Stimulated activated CD4-positive, alpha-beta T cell treated with anti-CD3 and anti-CD28 coated beads, Interleukin-4, amount 100 ng/mL, for 4 hours (primary cell): Measurements from ENCODE around the gene SPAG16.

ENCODE experiments used
- DNase-seq, 2 experiments: peaks; one replicate each; pipeline ENCODE4 v3.0.0-alpha.2; 2020

SPAG16 gene

DNA sequence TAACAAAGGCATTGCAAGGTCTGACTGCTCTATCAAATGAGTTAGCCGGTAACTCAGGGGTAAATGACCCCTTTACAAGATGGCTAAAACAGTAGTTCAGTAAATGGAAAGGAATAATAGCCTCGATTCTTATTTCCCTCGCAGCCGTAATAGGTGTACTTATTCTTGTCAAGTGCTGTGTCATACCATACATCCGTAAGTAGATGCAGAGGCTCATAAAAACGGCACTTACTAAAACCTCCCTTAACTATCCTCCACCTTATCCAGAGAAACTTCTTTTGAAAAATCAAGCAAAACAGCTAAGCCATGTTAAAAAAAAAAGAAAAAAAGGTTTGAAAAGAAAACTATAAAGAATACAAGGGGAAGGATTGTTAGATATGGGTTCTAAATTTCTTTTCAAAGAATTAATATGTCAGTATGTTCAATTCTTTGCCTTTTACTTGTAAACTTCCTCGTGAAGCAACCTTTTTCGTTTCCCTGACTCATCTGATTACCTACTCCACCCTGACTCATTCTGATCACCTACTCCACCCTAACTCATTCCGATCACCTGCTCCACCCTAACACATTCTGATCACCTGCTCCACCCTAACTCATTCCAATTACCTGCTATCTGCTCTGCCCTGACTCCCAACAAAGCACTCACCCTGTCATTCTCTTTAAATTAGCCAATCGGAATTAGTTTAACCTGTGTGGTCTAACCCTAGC, 127.5 kb downstream of the SPAG16 start:
- no peak for DNase-seq

DNA sequence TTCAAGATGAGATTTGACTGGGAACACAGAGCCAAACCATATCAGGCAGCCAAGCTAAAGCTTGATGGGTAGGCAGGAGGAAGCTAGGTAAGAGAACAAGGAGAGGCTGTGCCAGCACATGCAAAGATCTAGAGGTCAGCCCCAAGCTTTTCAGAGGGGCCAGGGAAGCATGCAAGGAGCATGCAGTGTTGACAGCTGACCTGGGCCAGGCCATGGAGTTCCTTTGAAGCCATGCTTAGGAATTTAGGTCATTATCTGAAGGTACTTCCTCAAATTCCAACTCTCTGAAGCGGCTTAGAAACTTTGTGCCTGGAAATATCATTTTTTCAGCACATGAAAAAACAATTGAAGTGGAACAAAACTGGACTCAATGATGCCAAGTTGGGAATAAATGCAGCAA, 130.8 kb downstream of the SPAG16 start:
- DNase-seq: no peak

DNA sequence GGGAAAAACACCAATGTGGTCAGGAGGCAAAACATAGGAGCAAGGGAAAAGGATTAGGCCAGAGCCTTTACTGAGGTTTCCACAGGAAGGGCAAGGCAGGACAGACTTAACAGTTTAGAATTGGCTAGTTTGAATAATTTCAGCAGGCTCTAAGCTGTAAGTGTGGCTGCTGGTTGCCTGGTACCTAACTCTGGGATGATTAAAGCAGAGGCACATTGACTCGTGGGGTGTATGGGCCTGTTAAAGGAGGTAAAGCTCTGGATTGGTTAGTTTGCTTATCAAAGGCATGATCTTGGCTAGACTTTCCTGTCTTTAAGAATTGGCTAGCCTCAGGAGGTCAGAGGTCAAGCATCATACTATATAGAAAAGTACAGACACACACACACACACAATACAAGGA, 132.6 kb downstream of the SPAG16 start:
- no peak for DNase-seq

DNA sequence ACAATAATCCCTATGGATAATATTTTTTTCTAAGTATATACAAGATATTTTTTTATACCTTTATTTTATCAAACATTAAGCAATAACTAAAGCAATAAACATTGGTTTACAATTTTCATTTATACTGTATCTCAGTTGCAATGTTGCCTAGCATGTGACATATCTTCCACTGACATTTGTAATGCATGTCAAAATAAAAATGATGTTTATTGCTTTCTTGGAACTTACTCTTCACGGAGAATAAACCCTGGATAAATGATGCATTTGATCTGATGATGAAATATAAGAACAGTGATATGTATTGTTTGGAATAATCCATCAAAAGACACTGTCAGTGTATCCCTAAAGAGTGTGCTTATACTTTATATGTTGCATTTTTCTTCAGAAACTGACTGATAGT, 135.7 kb downstream of the SPAG16 start:
- no peak for DNase-seq

DNA sequence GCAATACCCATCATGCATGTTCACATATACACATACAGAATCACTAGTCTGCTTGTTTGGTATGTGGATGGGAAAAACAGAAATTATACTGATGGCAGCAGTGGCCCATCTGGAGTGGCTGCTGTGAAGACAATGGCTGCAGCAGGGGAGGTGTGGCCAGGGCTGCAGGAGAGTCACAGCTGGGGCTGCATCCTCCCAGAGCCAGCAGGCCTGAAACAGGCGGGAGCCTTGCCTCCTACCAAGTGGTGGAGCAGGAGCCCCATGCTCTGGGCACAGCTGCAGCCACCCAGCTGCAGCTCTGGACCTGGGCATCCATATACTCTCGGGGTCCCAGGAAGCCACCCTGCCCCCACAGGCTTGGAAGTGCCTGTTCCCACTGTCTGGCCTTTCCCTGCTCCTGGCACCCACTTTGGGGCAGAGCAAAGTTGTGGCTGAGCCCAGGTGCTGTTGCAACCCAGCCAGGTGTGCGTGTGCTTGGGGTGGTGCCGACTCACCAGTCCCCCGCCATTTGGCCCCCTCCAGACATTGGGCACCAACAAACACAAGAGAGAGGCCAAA, 136.6 kb downstream of the SPAG16 start:
- DNase-seq: no peak

DNA sequence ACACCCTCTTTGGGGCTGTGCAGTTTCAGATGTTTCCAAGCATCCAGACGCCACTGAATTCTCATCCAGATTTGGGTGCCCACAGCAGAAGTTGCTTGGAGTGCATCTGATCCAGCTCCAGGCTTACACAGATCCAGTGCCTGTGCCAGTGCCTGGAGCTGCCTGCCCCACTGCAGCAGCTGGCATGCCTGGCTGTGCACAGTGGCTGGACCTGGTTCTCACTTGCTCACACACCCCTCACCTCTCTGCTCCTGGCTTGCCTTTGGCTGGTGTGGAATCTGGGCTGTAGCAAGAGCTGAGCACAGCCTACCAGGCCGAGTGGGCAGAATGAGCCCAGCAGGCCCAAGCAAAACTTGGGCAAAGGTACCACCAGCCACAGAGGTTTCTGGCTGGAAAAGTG, 137.9 kb downstream of the SPAG16 start:
- DNase-seq: no peak

DNA sequence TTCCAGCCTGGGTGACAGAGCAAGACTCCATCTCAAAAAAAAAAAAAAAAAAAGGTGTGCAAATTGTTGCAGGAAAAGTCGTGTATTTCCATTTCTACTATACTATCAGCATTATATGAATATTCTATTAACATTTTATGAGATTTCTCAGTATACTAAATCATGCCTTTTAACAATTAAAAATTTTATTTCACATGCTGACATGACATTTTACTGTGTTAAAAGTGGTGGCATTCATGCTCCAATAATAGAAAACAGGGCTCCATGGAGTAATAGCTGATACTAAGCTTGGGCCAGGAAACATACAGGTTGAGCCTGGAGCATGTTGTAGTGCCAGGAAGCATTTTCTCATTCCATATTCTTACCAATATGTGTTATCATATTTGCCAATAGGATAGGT, 141.4 kb downstream of the SPAG16 start:
- DNase-seq: no peak

DNA sequence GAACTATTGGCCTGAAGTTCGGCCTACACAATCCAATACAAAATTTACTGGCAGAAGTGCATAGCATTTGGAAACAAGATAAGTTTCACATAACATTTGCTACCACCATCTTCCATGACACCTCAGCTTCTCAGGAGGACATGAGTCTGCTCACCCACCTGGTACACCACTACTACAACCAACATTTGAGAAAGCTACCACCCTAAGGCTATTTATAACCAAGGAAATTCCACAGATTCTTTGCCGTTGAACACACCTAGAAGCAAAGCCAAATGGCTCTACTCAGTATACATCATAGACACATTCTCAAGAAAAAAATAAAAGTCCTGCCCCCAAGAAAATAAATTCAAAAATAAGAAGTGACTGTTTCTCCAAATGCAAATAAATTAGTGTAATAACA, 145.3 kb downstream of the SPAG16 start:
- no peak for DNase-seq

DNA sequence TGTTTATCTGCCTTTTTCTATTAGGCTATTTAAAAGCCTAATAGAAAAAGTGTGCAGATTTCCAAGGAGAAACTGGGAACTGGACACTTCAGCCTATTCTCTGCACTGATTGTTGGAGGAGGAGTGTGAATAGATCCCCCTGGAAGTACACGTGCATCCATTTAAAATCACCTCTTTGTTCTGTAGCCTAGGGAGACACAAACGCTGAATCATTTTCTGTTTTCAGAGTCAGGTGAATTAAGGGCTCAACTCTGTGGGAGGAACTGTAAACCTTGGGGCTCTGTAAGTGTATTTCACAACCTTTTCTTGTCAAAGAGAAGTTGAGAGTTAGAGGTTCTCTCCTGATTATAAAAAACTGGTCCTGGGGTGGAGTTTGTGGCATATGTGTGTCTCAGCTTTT, 159.7 kb downstream of the SPAG16 start:
- DNase-seq: no peak

DNA sequence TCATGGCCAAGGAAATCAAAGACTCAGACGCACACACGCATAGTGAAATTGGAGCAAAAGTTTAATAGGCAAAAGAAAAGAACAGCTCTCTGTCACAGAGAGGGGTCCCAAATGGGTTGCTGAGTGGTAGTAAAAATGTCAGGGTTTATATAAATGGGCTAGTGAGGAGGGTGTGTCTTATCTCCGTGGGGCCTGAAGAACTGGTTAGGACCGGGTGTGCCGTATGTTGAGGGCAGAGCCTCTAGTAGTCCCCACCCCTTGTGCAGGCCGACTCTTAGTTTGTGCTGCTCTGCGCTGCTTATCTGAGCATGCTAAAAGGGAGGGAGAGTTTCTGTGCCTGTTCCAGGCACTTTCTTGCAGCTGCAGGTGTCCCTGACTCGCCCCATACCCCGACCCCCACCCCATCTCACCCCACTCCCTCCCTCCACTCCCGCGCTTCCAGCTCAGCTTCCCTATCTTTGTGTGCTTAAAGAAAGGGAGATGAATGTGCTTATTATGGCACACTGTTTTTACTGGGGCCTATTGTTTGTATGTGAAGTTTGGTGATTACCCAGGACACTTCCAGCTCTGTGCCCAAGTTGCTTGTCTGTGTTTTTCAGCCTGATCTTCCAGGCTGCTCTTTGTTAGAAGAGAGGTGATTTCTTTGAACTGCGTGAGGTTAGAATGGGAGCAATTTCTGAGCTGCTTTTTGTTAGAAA, 167.4 kb downstream of the SPAG16 start:
- no peak for DNase-seq

DNA sequence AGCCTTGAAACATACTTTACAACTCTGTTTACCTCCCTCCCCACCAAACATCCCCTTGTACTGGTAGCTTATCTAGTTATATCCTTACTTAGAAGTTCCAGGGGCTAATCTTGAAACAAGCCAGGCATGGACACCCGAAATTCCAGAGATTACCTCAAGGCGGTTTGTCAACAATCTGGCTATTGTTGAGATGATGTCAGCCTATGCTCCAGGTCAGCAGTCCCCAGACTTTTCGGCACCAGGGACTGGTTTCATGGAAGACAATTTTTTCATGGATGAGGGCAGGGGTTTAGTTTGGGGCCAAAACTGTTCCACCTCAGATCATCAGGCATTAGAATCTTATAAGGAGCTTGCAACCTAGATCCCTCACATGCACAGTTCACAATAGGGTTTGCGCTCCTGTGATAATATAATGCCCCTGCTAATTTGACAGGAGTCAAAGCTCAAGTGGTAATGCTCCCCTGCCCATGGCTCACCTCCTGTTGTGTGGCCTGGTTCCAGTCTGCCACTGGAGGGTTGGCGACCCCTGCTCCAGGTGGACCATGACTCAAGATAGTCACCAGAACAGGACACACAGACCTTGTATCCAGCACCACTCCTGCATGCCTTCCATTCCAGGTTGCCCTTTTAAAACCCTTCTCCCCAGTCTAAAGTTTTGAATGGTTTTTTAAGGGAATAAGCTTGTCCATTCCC, 171.2 kb downstream of the SPAG16 start:
- no peak for DNase-seq

DNA sequence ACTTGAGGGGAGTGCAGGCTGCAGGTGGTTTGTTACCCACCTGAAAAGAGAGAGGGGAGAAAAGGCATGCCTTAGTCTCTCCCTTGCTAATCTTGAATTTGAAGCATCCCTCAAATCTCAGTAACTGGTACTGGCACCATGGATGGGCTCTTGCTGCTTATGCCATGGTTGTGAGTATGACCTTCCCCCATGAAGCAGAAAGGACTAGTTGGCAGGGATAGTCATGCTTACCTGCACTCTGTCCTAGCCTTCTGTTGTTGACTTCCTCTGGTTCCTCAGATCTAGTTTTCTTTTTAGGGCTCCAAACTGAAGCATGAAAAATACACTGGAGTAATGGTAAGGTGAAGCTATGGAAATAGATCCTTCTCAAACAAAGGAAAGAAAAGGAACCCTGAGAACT, 191.2 kb downstream of the SPAG16 start:
- DNase-seq: no peak

DNA sequence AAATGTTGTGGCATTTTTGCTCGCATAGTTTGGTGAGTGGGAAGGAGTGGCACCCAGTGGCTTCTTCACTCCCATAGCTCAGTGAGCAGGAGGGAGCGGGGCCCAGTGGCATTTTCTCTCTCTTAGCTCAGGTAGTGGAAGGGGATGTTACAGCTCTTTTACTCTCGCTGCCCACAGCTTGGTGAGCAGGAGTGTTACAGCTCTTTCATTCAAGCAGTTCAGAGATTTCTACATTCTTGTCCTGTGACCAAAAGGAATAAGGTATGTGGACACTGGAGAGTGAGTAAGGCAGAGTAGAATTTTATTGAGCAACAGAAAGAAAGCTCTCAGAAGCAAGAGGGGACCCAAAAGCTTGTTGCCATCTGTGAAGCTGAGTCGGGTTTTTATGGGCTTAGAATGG, 192.4 kb downstream of the SPAG16 start:
- no peak for DNase-seq

DNA sequence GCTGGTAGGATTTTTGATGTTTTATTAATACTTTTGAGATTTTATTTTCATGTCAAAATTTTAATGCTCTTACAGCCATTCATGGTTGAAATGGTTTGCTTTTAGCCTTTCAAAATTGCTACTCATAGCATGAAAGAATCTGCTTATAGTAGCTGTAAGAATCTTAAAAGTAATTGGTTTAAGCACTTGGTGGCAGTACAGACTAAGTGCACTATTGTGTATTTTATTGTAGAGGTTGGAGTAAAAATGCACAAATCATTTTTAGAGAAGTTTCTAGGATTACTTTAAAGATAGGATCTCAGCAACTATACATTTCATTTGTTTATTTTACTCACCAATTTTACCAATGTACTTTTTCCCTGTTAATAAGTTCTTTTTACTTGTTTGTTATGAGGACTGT, 205.8 kb downstream of the SPAG16 start:
- no peak for DNase-seq

DNA sequence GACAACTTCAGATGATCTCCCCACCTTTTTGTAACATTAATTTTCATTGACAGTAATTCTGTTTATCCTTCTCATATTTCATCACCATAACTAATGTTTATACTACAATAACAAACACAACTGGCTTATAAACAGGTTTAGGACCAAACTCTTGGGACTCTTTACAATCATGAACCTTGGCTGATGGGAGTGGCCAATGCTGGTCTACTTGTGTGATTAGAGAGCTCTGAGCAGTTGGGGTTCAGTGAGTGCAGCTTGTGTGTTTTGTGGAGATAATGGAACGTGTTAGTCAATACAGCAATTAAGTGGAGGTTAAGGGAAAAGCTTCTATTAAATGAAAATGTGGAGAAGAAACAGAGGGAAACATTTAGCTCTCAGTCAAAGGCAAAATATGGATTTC, 207.1 kb downstream of the SPAG16 start:
- no peak for DNase-seq

DNA sequence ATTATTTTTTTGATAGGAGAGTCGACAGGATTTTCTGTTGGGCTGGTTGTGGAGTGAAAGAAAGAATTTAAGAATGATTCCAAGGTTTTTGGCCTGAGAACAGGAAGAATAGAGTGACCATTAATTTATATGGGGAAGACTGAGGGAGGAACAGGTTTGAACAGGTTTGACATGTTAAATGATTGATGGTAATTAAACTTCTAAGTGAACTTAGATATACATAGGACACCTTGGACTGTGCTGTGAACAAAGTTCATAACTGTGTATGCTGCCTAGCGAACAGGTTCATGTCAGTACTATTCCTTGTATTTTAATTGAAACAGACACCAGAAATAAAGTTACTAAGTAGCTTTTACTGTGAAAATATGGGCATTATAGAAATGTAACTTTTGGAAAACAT, 212.0 kb downstream of the SPAG16 start:
- no peak for DNase-seq

DNA sequence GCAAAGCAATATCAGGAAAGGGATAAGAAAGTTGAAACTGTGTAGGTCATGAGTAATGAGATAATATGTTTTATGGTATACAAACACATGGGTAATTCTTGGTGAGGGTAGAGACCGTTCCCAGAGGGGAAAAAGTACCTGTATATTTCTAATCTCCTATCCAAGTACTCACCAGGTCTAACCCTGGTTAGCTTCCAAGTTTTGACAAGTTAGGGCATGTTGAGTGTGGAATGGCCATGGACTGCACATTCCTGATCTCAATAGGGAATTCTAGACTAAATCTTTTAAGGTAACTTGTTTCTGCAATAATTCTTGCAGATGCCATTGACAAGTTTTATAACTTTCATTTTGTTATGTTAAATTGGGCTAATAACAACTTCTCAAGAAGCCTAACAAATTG, 216.6 kb downstream of the SPAG16 start:
- DNase-seq: no peak

DNA sequence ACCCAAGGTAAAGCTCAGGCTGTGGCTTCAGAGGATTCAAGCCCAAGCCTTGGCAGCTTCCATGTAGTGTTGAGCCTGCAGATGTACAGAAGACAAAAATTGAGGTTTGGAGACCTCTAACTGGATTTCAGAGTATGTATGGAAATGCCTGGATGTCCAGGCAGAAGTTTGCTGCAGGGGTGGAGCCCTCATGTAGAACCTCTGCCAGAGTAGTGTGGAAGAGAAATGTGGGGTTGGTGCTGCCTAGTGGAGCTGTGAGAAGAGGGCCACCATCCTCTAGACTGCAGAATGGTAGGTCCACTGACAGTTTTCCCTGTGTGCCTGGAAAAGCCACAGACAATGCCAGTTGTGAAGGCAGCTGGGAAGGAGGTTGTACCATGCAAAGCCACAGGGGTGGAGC, 239.9 kb downstream of the SPAG16 start:
- DNase-seq: no peak

DNA sequence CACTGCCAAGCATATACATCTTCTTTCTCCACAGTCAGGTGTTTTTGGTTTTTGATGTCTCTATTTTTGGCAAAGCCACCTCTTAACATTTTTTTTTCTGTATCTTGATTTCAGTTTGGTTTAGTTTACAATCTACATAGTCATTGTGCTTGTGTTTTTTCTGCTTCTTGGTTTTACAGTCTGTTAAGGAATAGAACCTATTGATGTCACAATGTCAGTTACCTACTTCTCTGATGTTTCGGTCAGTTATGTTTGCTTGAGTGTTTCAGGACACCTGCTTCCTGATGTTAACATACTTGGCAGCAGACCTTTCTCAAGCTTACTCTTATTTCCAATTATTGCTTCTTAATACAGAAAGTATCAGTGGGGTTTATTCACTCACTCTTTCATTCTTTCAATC, 253.3 kb downstream of the SPAG16 start:
- DNase-seq: no peak

DNA sequence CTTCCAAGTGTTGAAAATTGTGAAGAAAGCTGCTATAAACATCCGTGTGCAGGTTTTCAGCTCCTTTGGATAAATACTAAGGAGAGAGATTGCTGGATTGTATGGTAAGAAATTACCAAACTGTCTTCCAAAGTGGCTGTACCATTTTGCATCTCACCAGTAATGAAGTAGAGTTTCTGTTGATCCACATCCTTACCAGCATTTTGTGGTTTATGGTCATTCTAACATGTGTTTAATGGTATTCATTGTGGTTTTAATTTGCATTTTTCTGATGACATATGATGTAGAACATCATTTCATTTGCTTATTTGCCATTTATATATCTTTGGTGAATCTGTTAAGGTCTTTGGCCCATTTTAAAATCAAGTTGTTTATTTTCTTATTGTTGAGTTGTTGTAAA, 260.7 kb downstream of the SPAG16 start:
- DNase-seq: no peak

DNA sequence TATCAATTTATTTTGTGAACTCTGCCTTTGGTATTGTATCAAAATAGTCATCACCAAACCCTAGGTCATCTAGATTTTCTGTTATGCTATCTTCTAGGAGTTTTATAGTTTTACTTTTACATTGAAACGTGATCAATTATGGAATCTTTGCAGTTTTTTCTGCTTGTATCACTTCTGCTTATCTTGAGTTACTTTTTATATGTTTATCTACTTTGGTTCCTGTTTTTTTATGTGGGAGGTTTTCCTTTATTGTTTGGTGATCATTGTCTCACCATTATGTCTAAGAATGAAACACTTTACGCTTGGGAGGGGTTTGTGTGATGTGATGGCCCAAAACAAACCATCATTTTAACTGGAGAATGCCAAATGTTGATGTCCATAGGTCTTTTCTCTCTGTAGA, 261.2 kb downstream of the SPAG16 start:
- no peak for DNase-seq

DNA sequence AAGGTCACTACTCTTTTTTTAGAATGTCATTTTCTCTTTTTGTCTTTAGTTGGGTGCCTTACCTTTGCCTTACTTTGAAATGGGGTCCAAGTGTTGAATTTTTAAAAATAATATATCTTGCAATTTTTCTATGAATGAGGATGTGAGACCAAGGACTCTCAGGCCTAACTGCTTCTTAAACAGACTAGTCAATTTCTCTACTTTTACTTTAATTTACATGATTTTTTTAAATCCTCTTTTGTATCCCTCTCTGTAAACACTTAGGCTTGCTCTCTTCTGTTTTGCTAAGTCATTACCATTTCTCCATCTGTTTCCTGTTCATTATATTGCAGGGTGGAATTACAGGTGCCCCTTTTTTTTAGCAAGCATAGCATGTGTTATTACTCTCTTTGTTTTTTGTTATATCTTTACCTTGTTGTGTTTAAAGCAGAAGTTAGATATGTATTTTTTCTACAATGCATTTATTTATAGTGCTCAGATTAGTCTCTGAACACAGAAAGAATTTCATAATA, 261.8 kb downstream of the SPAG16 start:
- no peak for DNase-seq

DNA sequence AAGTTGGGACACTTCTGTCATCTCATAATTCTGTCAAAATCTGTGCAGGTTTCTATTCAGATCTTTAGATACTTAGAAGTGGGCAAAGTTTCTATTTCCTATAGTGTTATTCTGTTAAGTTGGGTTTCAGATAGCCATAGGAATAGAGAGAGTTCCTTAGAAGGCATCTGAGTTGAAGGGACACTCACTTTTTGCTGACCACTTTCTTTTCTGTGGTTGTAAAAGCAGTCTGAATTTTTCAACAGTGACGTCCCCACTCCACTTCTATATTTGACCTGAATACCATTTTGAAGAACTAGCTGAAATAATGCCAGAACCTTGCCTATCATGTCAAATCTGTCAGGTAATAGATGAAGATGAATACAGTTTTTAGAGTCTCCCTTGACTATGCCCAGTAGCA, 267.3 kb downstream of the SPAG16 start:
- no peak for DNase-seq

DNA sequence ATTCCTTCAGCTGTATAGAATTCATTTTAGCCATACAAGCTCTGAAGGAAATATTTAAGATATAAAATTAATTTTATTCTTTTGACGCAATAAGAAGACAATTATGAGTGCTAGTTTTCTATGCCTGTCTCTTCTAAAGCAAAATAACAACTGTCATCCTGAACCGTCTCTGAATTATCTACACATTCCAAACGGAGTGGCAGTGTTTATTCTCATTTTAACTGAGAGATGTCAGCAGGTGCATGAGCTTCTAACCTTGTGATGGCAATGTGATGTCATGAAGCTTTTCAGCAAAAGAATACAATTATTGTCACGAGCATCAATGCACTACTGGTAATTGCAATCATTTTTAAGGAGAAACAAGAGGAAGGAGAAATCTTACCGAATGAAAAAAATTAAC, 274.8 kb downstream of the SPAG16 start:
- no peak for DNase-seq
